ENCODE data around the gene PTDSS2.

DNA sequence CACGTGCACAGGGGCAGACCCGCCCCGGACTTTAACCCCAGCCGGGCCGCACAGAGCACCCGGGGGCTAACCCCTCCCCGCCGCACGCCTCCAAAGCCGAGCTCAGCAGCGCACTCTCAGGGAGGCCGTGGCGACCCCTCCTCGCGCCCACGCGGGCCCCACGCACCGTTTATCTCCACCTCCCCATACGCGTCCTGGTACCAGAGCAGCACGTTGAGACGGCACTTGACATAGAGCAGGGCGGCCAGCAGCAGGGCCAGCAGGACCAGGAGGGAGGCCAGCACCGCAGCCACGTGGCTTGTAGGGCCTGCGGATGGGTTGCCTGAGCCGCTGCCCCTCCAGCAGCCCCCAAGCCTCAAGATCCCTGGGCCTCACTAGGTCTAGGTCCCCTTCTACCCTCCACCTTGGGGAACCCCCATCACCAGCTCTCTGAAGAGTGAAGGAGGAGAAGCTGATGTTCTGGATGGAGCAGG is 42.4 kb upstream of the PTDSS2 start:
- no peak for TF ChIP-seq CTCF (IDR thresholded peaks at IDR 0.05 in 8 of 11, conservative IDR thresholded peaks at IDR 0.05 in 3 of 11)
- no peak for TF ChIP-seq POLR2A (IDR thresholded peaks at IDR 0.05)
